Measurements from ENCODE around the gene DNASE1. TPM values are rescaled to one million over a fixed set of nuclear protein-coding genes. Genes with fewer than 3 reads are reported as not detected.
A peak's percentile ranks its signal among the peaks of the same experiment; 100 is the strongest.

The DNASE1 gene
- total and polyA plus RNA-seq, 12 donors = 3.3 to 15.9 (median 7.4) TPM

- Histone ChIP-seq H3K36me3 (peaks cover 0 to 68% (median 13%) of the 10 kb centered on the region in 9 donors), H3K4me3 (no peak overlapping the region), H3K27ac (peak overlapping the region in 1 of 10 donors; percentile 21), H3K4me1 (peaks cover 4 to 24% (median 14%) of the 10 kb centered on the region in 9 donors), H3K27me3 (no peaks in the 10 kb centered on the region), H3K9me3 (no peaks in the 10 kb centered on the region)
- WGBS, 2 donors = 85 to 89% methylated on average over 7 of the region's 7 CpGs
- ATAC-seq (no peak), DNase-seq (no peak)
- no peak for TF ChIP-seq CTCF (IDR thresholded peaks at IDR 0.05)
- intact Hi-C loops (cut with DNase I) = no loop called here
Measured at GRCh38 chr16:3687021-3687420, 32.5 kb downstream of the DNASE1 start.

GRCh38 chr16:3687792-3688191, 33.3 kb downstream of the DNASE1 start:
- no peak for DNase-seq
- H3K27ac ChIP-seq = peak overlapping the region in 2 of 10 donors; percentile 19 to 21
- peaks cover 0 to 60% (median 13%) of the 10 kb centered on the region in 9 donors for H3K36me3 ChIP-seq
- ATAC-seq = no peak
- TF ChIP-seq CTCF (IDR thresholded peaks at IDR 0.05) = no peak
- intact Hi-C loops (cut with DNase I) = no loop called here
- H3K4me1 ChIP-seq = peaks cover 4 to 24% (median 14%) of the 10 kb centered on the region in 9 donors
- H3K27me3 ChIP-seq = no peaks in the 10 kb centered on the region
- 73 to 79% methylated on average over 9 of the region's 9 CpGs for WGBS, 2 donors
- no peak overlapping the region for H3K4me3 ChIP-seq
- no peaks in the 10 kb centered on the region for H3K9me3 ChIP-seq

- Histone ChIP-seq H3K9me3 (no peaks in the 10 kb centered on the region), H3K36me3 (peaks cover 0 to 47% (median 13%) of the 10 kb centered on the region in 9 donors), H3K4me1 (peaks cover 4 to 24% (median 14%) of the 10 kb centered on the region in 9 donors), H3K27me3 (no peaks in the 10 kb centered on the region), H3K4me3 (no peak overlapping the region), H3K27ac (peak overlapping the region in 4 of 10 donors; percentile 23 to 64 (median 32))
- DNase-seq (no peak), ATAC-seq (no peak)
- TF ChIP-seq CTCF (IDR thresholded peaks at IDR 0.05) = no peak
- 90 to 93% methylated on average over 7 of the region's 7 CpGs for whole genome bisulfite sequencing, 2 donors
- intact Hi-C loops (cut with DNase I) = loop anchor here in 9 of 10 donors (1.0 to 10.0 kb wide), 5 partner anchors 185 to 191 kb away; partner anchors contain the start of gene CREBBP (in 3 of the 9)
Measured at GRCh38 chr16:3689731-3690130, 35.2 kb downstream of the DNASE1 start.

GRCh38 chr16:3690470-3690928, 36.0 kb downstream of the DNASE1 start:
- Histone ChIP-seq H3K27me3 (no peaks in the 10 kb centered on the region), H3K27ac (peak overlapping the region in 7 of 10 donors; percentile 7 to 64 (median 53)), H3K4me1 (peaks cover 4 to 24% (median 17%) of the 10 kb centered on the region in 9 donors), H3K36me3 (peaks cover 0 to 40% (median 5%) of the 10 kb centered on the region in 9 donors), H3K4me3 (peak overlapping the region in 8 of 10 donors; percentile 18 to 51 (median 43)), H3K9me3 (no peaks in the 10 kb centered on the region)
- TF ChIP-seq CTCF (IDR thresholded peaks at IDR 0.05) = peak; percentile 83 to 98 (median 95)
- WGBS, 2 donors = 10 to 13% methylated on average over 18 of the region's 18 CpGs
- ATAC-seq (peak; percentile 90 to 97 (median 94)), DNase-seq (peak; percentile 91 to 92)
- intact Hi-C loops (cut with DNase I) = loop anchor here in 9 of 10 donors (1.0 to 10.0 kb wide), 5 partner anchors 184 to 190 kb away; partner anchors contain the start of gene CREBBP (in 3 of the 9)

Data from heart right ventricle (tissue), 16 donors.